C4-2B (cell line): ENCODE measurements around the gene SLC12A4.

ENCODE experiments used
- CTCF ChIP-seq: fragments of 450-650 bp; conservative IDR thresholded peaks from 2 replicates; pipeline ENCODE4 v1.5.1; 2017; ENCODE audit warnings: mild to moderate bottlenecking
- ZFX ChIP-seq: fragments of 450-650 bp; IDR thresholded peaks from 2 replicates; pipeline ENCODE4 v1.6.1; 2017

GRCh38 chr16:67979955-67980678, 11.7 kb upstream of the SLC12A4 start, which contains the start of gene DPEP3:
- TF ChIP-seq CTCF (no peak; the same call in 1 of the 2 replicates), ZFX (no peak)
